Panc1 (cell line): ENCODE data around the gene PGBD1. TPM values are rescaled to one million over a fixed set of nuclear protein-coding genes. Genes with fewer than 3 reads are reported as not detected.

Experiments used
- total RNA-seq: library from RNA; stranded (reverse); gene quantifications from one replicate; pipeline ENCODE4 v1.2.1, GENCODE V29; 2021; ENCODE audit not compliant: unreplicated experiment

PGBD1 gene
- total RNA-seq, 1 experiment from 2014 or later, result 7.6 TPM

Other genes starting within 250 kb of the PGBD1 start
- gene ZNF165, start 201.0 kb upstream of the PGBD1 start, total RNA-seq, result 4.2 TPM
- 5.3 TPM for gene ZSCAN16, start 157.0 kb upstream of the PGBD1 start, total RNA-seq
- gene ZKSCAN8, start 139.7 kb upstream of the PGBD1 start, total RNA-seq, result 18.4 TPM
- gene ZSCAN9, start 56.3 kb upstream of the PGBD1 start, total RNA-seq, result 14.4 TPM
- gene ZKSCAN4, start 29.3 kb upstream of the PGBD1 start, total RNA-seq, result 4.4 TPM
- gene NKAPL, start 22.3 kb upstream of the PGBD1 start, total RNA-seq, result not detected
- gene ZSCAN26, start 14.4 kb upstream of the PGBD1 start, total RNA-seq, result 6.6 TPM
- 10.4 TPM for gene ZSCAN31, start 54.6 kb downstream of the PGBD1 start, total RNA-seq
- 7.0 TPM for gene ZKSCAN3, start 68.4 kb downstream of the PGBD1 start, total RNA-seq
- 3.2 TPM for gene ZSCAN12, start 118.2 kb downstream of the PGBD1 start, total RNA-seq
- gene ZSCAN23, start 161.9 kb downstream of the PGBD1 start, total RNA-seq, result 1.6 TPM
- gene GPX6, start 234.2 kb downstream of the PGBD1 start, total RNA-seq, result not detected
- not detected for gene GPX5, start 244.3 kb downstream of the PGBD1 start, total RNA-seq